ENCODE data around the gene C9orf40. TPM values are rescaled to one million over a fixed set of nuclear protein-coding genes. Genes with fewer than 3 reads are reported as not detected.

The C9orf40 gene
- total and polyA plus RNA-seq, 4 donors: 1.3 to 21.8 (median 1.6) TPM

- WGBS: 41% methylated on average over 2 of the region's 2 CpGs
- H3K27ac ChIP-seq (ENCODE audit: low read depth in 1 of 2, low read length in 2 of 2): no peak overlapping the region
These were observed 7.8 kb upstream of the C9orf40 start for GRCh38 chr9:74960561-74960960.

More at GRCh38 chr9:74960561-74960960, 7.8 kb upstream of the C9orf40 start:
- DNase-seq (ENCODE audit: low spot score): no peak
- TF ChIP-seq NR2F2 (IDR thresholded peaks at IDR 0.05) (no peak), HNF4G (IDR thresholded peaks at IDR 0.05) (no peak), RAD21 (IDR thresholded peaks at IDR 0.05) (no peak), REST (IDR thresholded peaks at IDR 0.05) (no peak), FOXA1 (IDR thresholded peaks at IDR 0.05) (no peak), YY1 (IDR thresholded peaks at IDR 0.05) (no peak), TAF1 (conservative IDR thresholded peaks at IDR 0.05) (no peak), JUND (IDR thresholded peaks at IDR 0.05) (no peak), SP1 (IDR thresholded peaks at IDR 0.05) (no peak), GABPA (IDR thresholded peaks at IDR 0.05 in 1 of 2, conservative IDR thresholded peaks at IDR 0.05 in 1 of 2) (no peak), FOXA2 (IDR thresholded peaks at IDR 0.05) (no peak), CTCF (IDR thresholded peaks at IDR 0.05; ENCODE audit: low read depth, low read length, missing input control) (no peak), EGR1 (IDR thresholded peaks at IDR 0.05; ENCODE audit: low read depth in 2 of 2) (no peak), ZBTB33 (IDR thresholded peaks at IDR 0.05) (no peak), ATF3 (IDR thresholded peaks at IDR 0.05) (no peak), HNF4A (conservative IDR thresholded peaks at IDR 0.05) (no peak), MAX (IDR thresholded peaks at IDR 0.05) (no peak), RXRA (IDR thresholded peaks at IDR 0.05) (no peak)
- no peak overlapping the region for H3K4me3 ChIP-seq (ENCODE audit: low read depth in 1 of 3, low read length in 3 of 3)
- no peaks in the 10 kb centered on the region for H3K36me3 ChIP-seq (ENCODE audit: control insufficient read depth in 4 of 4, insufficient read depth in 3 of 4, low read depth in 1 of 4, low read length in 3 of 4)
- no peaks in the 10 kb centered on the region for H3K9me3 ChIP-seq (ENCODE audit: control insufficient read depth in 4 of 4, low read length in 3 of 4)
- no peaks in the 10 kb centered on the region for H3K27me3 ChIP-seq (ENCODE audit: control insufficient read depth in 4 of 4, insufficient read depth in 4 of 4, low read length in 3 of 4)
- no peaks in the 10 kb centered on the region for H3K4me1 ChIP-seq (ENCODE audit: control insufficient read depth in 4 of 4, insufficient read depth in 4 of 4, low read length in 3 of 4)
- no peak overlapping the region for H3K9ac ChIP-seq (ENCODE audit: low read depth in 1 of 2, low read length in 2 of 2)
